ENCODE measurements around the gene IGFN1.
"Not testable (repeated sequence)": the region's sequence is repeated elsewhere in the genome, so short reads cannot be mapped to it uniquely, and the experiment has no call there.

IGFN1 gene

GRCh38 chr1:201252944-201253371 is 62.3 kb downstream of the IGFN1 start:
- FAIRE-seq: no peak
- DNase-seq (ENCODE audit: insufficient read length, low spot score): no peak
- TF ChIP-seq CTCF (IDR thresholded peaks at IDR 0.05; ENCODE audit: insufficient read depth, missing control alignments): no peak

GRCh38 chr1:201253411-201253810 is 62.8 kb downstream of the IGFN1 start:
- FAIRE-seq (no peak), DNase-seq (ENCODE audit: insufficient read length, low spot score) (no peak)
- TF ChIP-seq CTCF (IDR thresholded peaks at IDR 0.05; ENCODE audit: insufficient read depth, missing control alignments): no peak

- TF ChIP-seq CTCF (IDR thresholded peaks at IDR 0.05; ENCODE audit: insufficient read depth, missing control alignments): no peak
- no peak for FAIRE-seq
- no peak for DNase-seq (ENCODE audit: insufficient read length, low spot score)
These were observed 63.4 kb downstream of the IGFN1 start for GRCh38 chr1:201253906-201254624.

- no peak for FAIRE-seq
- TF ChIP-seq CTCF (IDR thresholded peaks at IDR 0.05; ENCODE audit: insufficient read depth, missing control alignments): peak; percentile 95
- peak; percentile 100 for DNase-seq (ENCODE audit: insufficient read length, low spot score)
These were observed 64.2 kb downstream of the IGFN1 start for GRCh38 chr1:201254625-201255478.

- TF ChIP-seq CTCF (IDR thresholded peaks at IDR 0.05; ENCODE audit: insufficient read depth, missing control alignments): no peak
- no peak for FAIRE-seq
These were observed 65.1 kb downstream of the IGFN1 start for GRCh38 chr1:201255479-201256362.

GRCh38 chr1:201258132-201258531 is 67.5 kb downstream of the IGFN1 start:
- not testable (repeated sequence) for FAIRE-seq; DNase-seq (ENCODE audit: insufficient read length, low spot score)

More at GRCh38 chr1:201255479-201256362, 65.1 kb downstream of the IGFN1 start:
- no peak for DNase-seq (ENCODE audit: insufficient read length, low spot score)

- no peak for FAIRE-seq
- no peak for DNase-seq (ENCODE audit: insufficient read length, low spot score)
- TF ChIP-seq CTCF (IDR thresholded peaks at IDR 0.05; ENCODE audit: insufficient read depth, missing control alignments): no peak
These were observed 68.2 kb downstream of the IGFN1 start for GRCh38 chr1:201258763-201259230.

All from D721Med (cell line).